ENCODE results near the gene GPRIN1.
"Not testable (repeated sequence)": the region's sequence is repeated elsewhere in the genome, so short reads cannot be mapped to it uniquely, and the experiment has no call there.

Gene GPRIN1

DNA sequence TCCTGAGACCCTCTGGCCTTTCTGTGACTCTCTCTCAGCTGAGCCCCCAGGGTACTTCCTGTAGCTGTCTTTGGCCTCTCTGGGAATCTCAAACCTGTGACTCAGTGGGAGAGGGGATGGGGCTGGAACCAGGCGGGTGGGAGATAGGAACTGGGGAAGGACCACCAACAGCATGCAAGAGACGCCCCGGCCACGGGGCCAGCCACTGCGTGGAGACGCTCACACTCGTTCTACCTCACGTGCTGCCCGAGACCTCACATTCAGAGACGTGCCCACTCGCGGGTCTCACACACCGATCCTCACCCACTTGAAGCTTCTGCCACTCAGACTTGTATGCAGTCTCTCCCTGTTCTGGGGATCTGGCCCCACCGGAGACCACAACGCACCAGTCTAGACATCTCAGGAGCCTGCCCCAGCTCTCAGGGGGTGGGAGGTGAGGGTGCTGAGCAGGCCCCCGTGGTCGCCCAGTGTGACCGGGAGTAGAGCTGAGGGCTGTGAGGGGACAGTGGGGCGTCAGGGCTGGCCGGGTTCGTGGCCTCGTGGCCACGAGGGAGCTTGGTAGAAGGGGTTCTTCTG lies 13.8 kb downstream of the GPRIN1 start:
- no peak for DNase-seq

GRCh38 chr5:176595386-176595943 lies 14.5 kb downstream of the GPRIN1 start:
- DNase-seq = no peak

DNA sequence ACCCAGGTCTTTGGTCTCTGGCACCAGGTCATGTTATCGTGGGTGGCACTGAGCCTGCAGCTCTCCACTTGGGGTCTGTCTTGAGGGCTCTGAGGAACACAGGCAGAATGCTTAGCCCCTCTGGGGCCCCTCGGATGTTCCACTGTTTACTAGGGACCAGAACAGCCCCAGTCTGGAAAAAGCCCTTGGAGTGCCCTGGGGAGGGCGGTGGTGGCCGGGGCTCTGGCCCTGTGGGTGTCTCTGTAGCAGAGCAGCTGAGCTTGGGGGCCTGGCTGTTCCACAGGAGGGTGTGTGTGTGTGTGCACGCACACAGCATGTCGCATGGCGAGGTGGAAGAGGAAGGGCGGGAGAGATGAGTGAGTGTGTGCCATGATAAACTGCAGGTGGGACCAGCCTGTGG lies 15.4 kb downstream of the GPRIN1 start:
- DNase-seq = no peak

DNA sequence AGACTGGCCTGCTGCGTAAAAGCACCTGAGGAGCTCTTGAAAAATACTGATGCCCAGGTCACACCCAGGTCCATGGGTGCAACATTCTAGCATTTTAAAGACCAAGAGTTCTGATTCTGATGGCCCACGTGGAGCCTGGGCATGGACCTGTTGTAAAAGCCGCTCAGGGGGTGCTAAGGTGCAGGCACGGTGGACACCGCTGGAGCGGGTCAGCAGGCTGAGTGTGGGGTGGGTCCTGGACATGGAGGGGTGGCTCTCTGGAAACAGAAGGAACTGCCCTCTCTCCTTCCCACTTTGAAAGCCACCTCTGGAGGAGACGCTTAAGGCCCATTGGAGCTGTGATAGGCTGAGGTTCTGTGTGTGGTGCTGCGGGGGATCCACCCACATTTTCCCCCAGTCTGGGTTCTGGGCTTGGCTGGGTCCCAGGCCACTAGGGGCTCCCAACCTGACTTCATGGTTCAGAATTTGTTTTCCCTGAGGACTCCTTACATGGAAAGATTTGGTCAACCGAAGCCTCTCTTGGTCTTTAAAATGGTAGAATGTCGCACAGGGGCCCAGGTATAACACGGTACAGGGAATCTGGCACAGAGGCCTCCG lies 16.6 kb downstream of the GPRIN1 start:
- no peak for DNase-seq

DNA sequence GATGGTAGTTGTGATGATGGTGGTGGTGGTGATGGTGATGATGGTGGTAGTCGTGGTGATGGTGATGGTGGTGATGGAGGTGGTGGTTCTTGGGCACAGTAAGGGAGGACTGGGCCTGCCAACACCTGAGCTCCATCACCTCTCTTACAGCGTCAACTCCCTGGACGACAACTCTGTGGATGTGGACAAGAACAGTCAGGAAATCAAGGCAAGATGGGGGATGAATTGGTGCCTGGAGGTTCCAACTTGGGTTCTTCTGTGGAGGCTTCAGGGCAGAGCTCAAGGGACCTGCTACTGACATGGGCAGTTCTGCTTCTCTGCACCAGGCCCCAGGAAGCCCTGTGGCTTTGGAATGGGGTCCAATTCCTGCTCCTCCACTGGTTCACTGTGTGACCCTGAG lies 17.4 kb downstream of the GPRIN1 start:
- no peak for DNase-seq

- not testable (repeated sequence) for DNase-seq
Observed at GRCh38 chr5:176591667-176592066, 18.3 kb downstream of the GPRIN1 start.

DNA sequence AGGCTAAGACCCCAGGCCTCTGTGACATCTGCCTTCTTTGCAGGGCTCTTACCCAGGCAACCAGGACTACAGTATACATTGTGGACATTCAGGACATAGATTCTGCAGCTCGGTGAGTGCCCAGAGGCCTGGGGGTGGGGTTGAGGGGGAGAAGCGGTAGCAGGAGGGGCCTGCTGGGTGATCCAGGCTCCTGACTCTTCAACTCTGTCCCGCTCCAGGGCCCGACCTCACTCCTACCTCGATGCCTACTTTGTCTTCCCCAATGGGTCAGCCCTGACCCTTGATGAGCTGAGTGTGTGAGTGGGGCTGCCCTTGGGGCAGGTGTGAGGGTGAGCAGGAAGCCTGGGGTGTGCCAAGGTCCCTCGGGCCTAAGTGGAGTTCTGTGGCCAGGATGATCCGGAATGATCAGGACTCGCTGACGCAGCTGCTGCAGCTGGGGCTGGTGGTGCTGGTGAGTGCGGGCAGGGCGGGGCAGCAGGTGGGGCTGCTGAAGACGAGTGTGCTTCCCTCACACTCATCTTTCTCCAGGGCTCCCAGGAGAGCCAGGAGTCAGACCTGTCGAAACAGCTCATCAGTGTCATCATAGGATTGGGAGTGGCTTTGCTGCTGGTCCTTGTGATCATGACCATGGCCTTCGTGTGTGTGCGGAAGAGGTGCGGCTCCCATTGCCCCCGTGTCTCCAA lies 19.8 kb downstream of the GPRIN1 start:
- DNase-seq = no peak

DNA sequence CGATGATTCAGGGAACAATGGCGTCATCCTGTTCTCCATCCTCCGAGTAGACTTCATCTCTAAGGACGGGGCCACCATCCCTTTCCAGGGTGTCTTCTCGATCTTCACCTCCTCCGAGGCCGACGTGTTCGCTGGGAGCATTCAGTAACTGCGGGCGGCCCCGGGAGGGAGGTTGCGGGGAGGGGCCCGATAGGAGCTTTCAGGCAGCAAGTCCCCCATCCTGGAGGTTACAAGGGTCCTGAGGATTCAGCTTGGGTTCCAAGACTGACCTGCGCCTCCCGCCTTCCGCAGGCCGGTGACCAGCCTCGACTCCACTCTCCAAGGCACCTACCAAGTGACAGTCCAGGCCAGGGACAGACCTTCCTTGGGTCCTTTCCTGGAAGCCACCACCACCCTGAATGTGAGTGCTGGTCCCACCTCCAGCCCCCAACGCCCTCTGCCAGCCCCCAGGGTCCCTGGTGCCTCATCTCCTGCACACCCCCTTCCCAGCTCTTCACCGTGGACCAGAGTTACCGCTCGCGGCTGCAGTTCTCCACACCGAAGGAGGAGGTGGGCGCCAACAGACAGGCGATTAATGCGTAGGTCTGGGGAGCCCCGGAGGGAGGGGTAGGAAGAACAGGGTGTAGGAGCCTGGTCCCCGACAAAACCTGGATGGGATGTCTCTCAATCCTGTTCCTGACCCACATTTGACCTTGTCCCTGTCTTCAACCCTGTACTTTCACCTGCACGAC lies 20.8 kb downstream of the GPRIN1 start:
- DNase-seq = no peak

- DNase-seq = no peak
Observed at GRCh38 chr5:176588297-176588696, 21.7 kb downstream of the GPRIN1 start.

- DNase-seq = no peak
Observed at GRCh38 chr5:176587398-176587797, 22.6 kb downstream of the GPRIN1 start.

- no peak for DNase-seq
Observed at GRCh38 chr5:176583076-176583475, 26.9 kb downstream of the GPRIN1 start.

- DNase-seq = no peak
Observed at GRCh38 chr5:176581361-176581760, 28.6 kb downstream of the GPRIN1 start.

DNA sequence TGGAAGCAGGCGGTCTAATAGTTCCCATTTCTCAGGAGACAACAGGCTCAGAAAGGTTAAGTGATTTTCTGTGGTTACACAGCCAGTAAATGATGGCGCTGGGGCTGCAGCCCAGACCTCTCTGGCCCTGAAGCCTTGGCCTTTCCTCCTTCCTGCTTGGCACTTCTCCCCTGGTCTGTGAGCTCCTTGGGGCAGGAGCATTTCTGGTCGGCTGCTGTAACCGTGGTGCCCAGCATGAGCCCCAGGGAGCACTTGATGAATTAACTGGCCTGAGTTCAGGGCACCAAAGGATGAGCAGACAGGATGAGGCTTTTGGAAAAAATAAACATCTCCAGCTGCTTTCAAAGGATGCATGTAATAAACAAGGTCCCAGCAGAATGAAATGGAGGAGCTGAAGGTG lies 30.6 kb downstream of the GPRIN1 start:
- no peak for DNase-seq

- DNase-seq = peak; percentile 32
Observed at GRCh38 chr5:176578391-176578808, 31.6 kb downstream of the GPRIN1 start.

- no peak for DNase-seq
Observed at GRCh38 chr5:176577312-176578176, 32.4 kb downstream of the GPRIN1 start.

DNA sequence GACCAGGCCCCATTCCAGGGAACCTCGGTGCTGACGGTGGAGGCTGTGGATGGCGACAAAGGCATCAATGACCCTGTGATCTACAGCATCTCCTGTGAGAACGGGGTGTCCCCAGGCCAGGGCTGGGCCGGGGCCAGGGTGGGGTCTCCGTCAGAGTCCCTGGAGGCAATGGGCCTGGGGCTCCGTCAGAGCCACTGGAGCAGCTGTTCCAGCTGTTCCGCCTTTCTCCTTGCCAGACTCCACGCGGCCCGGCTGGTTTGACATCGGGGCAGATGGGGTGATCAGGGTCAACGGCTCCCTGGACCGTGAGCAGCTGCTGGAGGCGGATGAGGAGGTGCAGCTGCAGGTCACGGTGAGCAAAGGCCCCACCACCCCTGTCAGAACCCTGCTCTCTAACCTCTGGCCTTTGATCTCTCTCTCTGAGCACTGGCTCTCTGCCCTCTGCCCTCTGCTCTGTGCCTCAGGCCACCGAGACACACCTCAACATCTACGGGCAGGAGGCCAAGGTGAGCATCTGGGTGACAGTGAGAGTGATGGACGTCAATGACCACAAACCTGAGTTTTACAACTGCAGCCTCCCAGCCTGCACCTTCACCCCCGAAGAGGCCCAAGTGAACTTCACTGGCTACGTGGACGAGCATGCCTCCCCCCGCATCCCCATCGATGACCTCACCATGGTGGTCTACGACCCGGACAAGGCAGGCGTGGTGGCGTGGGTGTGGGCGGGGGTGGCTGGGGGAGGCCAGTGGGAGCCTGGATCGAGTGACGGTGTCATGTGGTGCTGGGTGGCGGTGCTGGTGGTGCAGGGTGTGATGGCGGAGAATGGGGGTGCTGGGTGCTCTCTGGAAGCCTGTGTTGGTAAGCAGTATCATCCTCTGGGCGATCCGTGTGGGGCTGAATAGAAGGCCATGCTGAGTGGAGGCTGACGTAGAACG lies 34.2 kb downstream of the GPRIN1 start:
- DNase-seq = no peak

DNA sequence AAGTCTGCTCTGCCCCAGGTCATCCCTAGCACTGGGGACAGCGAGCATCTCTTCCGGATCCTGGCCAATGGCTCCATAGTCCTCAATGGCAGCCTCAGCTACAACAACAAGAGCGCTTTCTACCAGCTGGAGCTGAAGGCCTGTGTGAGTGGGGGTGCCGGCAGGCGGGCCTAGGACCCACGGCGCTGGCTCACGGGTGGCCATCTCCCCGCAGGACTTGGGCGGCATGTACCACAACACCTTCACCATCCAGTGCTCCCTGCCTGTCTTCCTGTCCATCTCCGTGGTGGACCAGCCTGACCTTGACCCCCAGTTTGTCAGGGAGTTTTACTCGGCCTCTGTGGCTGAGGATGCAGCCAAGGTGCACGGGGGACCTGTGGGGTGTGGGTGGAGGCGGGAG lies 34.9 kb downstream of the GPRIN1 start:
- DNase-seq = no peak

DNA sequence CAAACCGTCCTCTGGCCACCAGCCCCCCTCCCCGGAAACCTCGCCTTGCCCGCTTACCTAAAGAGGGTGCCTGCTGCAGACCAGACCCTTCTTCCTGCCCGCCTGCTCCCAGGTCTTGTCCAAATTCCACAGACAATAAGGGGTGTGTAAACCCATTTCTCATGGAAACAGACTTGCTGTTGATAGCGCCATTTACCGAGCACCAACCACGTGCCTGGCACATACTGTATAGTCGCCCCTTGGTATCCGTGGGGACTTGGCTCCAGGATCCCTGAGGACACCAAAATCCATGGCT lies 35.7 kb downstream of the GPRIN1 start:
- no peak for DNase-seq

DNA sequence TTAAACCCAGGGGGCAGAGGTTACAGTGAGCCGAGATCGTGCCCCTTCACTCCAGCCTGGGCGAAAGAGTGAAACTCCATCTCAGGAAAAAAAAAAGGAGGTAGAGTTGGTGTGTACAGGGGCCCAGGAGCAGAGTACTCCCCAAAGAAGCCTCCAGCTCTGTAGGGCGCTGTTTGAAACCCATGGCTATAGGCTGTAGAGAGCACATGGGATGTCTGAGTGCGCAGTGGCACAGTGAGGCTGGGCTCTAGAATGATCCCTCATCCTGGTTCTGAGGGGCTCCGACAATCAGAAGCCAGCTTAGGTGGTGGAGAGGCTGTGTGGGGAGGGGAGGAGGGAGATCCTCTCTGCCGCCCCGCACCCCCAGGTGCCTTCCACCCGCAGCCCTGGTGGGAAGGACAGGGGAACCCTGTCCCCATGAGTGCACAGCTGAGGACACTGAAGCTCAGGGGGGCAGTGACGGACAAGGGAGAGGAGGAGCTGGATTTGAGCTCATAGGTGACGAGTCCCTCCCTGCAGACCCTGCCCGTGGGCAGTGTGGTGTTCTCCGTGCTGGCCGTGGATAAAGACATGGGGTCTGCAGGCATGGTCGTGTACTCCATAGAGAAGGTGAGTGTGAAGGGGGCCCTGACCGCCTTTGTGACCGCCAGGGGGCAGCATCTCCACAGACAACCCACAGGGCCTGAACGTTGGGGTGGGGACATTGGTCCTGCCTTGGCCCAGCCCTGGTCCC lies 36.2 kb downstream of the GPRIN1 start:
- peak; percentile 82 for DNase-seq

DNA sequence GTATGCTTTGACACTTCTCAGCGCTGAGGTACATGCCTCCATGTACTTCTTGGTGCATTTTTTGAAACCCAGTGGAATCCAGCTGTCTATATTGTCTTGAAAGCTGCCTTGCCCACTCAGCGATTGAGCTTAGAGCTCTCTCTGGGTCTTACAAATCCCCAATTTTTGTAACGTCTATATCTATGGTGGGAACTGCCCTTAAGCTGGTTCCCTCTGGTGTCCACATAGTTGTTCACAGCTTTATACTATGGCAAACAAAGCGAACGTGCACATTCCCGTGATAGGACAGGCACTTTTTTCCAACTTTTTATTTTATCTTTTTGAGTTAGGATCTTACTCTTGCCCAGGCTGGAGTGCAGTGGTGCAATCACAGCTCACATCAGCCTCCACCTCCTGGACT lies 39.9 kb downstream of the GPRIN1 start:
- no peak for DNase-seq

- DNase-seq = no peak
Observed at GRCh38 chr5:176568657-176569056, 41.3 kb downstream of the GPRIN1 start.
